ENCODE measurements around the gene GOLGA3.

GOLGA3 gene

GRCh38 chr12:132720606-132721345 lies 107.9 kb downstream of the GOLGA3 start:
- DNase-seq (ENCODE audit: low read depth in 2 of 2): no peak

DNA sequence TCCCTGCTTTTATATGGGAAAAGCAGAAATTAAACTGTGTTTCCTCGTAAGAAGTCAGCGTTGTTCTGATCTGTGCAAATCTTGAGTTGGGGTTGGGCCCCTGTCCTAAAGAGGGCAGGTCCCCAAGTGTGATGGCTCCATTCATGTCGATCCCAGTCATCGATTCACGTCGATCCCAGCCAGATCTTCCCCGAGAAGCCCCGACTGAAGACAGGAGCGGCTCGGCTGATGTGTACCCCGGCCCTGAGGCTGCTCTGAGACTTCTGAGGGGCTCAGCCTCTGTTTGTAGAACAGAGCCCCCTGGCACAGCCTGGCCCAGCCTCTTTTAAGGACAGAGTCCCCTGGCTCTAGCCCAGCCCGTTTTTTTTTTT lies 108.7 kb downstream of the GOLGA3 start:
- DNase-seq (ENCODE audit: low read depth in 2 of 2): no peak

DNA sequence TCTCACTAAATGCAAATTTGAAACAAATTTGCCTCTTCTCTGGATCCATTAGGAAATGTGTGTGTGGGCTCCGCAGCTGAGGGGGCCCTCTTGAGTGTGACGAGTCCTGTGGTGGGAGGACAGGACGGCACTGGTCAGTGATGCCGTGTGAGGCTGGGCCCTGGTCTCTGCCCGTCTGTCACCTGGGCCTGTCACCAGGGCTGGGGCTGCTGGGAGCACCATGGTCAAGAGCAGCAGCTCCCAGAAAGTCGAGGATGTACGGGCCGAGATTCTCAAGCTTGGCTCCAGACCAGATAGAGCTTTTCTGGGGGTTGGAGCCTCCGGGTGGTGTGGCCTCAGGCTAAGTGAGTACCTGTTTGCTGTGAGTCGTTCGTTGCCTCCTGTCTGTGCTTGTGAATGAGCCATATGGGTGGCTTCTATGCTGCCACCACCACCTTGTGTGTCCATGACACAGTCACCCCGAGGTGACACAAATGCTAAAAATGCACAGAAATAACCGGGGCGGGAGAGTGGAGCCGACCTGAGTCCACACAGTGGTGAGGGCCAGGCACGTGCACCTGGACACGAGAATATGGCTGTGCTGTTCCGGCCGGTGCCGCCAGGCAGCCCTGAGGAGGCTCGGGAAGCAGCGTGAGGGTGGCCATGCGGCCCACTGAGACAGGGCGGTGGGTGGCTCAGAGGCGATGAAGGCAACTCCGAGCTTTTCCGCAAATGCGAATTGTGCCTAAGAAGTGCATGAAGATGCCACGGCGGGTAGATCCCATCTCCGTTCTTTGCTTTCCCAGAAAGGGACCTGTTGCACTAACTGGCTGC lies 109.3 kb downstream of the GOLGA3 start:
- DNase-seq (ENCODE audit: low read depth in 2 of 2): no peak

All from activated CD8-positive, alpha-beta memory T cell treated with anti-CD3 and anti-CD28 coated beads for 4 hours (primary cell).